Omental fat pad (tissue), 4 donors: ENCODE measurements around the gene KLHL30. TPM values are rescaled to one million over a fixed set of nuclear protein-coding genes. Genes with fewer than 3 reads are reported as not detected.

Source experiments
- ATAC-seq: fragments of 150-250 bp; one replicate; pipeline ENCODE4 v1.9.1; 2016; ENCODE audit warnings: mild to moderate bottlenecking, moderate library complexity; ENCODE audit not compliant: low FRiP score
- DNase-seq: peaks from one replicate; pipeline ENCODE4 v3.0.0-alpha.2; 2019; ENCODE audit warnings: low spot score
- CTCF ChIP-seq, 3 donors: fragments of 450-650 bp; IDR thresholded peaks; one replicate each; pipeline ENCODE4 v1.5.1; 2016 to 2017; ENCODE audit warnings: antibody characterized with exemption in 3 of 3, mild to moderate bottlenecking in 3 of 3, moderate library complexity in 2 of 3
- total RNA-seq, 4 donors: library from RNA; depleted of rRNA; stranded (reverse); fragments of >200 nt; gene quantifications; one replicate each; pipeline ENCODE4 v1.1.0, GENCODE V29; 2016

Gene KLHL30
- total RNA-seq, 4 donors from 2014 or later = 0.28 to 1.6 (median 0.57) TPM

- TF ChIP-seq CTCF (IDR thresholded peaks at IDR 0.05) = no peak
- DNase-seq (no peak), ATAC-seq (no peak)
Observed at GRCh38 chr2:238095143-238095542, 43.3 kb upstream of the KLHL30 start.

- DNase-seq (no peak), ATAC-seq (no peak)
- no peak for TF ChIP-seq CTCF (IDR thresholded peaks at IDR 0.05)
Observed at GRCh38 chr2:238096311-238097011, 42.0 kb upstream of the KLHL30 start.

- DNase-seq (no peak), ATAC-seq (no peak)
Observed at GRCh38 chr2:238097201-238097987, 41.1 kb upstream of the KLHL30 start.

GRCh38 chr2:238097988-238098871 lies 40.2 kb upstream of the KLHL30 start:
- no peak for TF ChIP-seq CTCF (IDR thresholded peaks at IDR 0.05)
- DNase-seq (no peak), ATAC-seq (peak; percentile 12)

More at GRCh38 chr2:238097201-238097987, 41.1 kb upstream of the KLHL30 start:
- no peak for TF ChIP-seq CTCF (IDR thresholded peaks at IDR 0.05)

- no peak for ATAC-seq
- TF ChIP-seq CTCF (IDR thresholded peaks at IDR 0.05) = no peak
- DNase-seq = no peak
Observed at GRCh38 chr2:238098901-238099713, 39.4 kb upstream of the KLHL30 start.

GRCh38 chr2:238099714-238100048 lies 38.8 kb upstream of the KLHL30 start:
- TF ChIP-seq CTCF (IDR thresholded peaks at IDR 0.05) = no peak
- ATAC-seq (no peak), DNase-seq (no peak)
